Activated T-helper 1 cell treated with anti-CD3 and anti-CD28 coated beads, Interleukin-2, amount 50 U/mL, for 16 hours (primary cell): ENCODE measurements around the gene G3BP2.
A peak's percentile ranks its signal among the peaks of the same experiment; 100 is the strongest.
"Not testable (repeated sequence)": the region's sequence is repeated elsewhere in the genome, so short reads cannot be mapped to it uniquely, and the experiment has no call there.

Experiments used
- DNase-seq, 2 donors: peaks; one replicate each; pipeline ENCODE4 v3.0.0-alpha.2; 2020; ENCODE audit warnings: low read depth in 1 of 2, low spot score in 1 of 2

G3BP2 gene

DNA sequence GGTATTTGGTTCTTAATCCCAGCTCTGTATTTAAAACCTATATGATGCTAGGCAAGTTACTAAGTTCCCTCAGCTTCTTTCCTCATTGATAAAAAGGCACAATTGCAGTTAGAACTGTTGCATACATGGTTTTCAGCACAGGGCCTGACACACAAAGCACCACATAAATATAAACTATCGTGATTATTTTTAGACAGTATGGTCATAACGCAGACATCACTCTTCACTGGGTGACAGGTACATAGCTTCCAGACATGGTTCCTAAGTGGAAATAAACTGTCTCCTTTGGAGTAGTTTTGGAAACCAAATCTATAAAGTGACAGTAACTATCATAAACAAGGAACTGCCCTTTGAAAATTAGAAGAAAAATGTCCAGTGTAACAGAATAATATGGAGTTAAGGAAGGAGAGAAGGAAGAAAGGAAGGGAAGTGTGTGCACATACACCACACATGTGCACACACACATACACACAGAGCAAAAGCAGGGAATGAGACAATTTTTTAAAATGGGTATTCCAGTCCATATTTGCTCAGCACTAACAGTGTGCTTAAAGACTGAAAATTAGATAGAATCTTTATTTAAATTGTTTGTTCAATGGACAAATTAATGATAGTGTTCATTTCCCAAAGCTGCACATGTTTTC lies 12.5 kb upstream of the G3BP2 start:
- no peak for DNase-seq

DNA sequence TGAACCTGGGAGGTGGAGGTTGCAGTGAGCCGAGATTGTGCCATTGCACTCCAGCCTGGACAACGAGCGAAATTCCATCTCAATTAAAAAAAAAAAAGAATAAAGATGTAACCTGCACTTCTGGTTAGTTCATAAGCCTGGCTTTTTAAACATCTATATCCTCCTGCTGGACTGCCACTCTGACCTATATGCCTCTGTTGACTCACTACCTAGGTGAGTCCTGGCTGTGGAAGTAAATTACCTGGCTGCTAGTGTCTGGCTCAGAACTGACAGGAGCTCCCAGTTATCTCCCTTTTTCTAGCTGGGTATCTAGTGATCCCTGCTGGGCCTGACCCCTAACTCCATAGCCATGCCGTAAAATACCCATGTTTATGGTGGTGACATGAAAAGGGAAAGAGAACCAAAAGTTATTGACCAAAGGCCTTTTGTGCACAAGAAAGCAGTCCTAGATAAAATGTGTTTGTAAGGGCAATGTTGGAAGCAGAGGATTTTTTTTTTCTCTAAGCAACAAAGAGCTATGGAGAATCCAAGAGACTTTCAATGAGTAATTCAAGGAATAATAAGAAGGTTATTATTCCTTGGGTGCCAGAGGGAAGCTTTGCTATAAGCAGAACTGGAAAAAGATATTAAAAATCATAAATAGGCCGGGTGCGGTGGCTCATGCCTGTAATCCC lies 10.4 kb upstream of the G3BP2 start:
- no peak for DNase-seq

GRCh38 chr4:75679876-75680575 lies 6.8 kb upstream of the G3BP2 start:
- DNase-seq: no peak

DNA sequence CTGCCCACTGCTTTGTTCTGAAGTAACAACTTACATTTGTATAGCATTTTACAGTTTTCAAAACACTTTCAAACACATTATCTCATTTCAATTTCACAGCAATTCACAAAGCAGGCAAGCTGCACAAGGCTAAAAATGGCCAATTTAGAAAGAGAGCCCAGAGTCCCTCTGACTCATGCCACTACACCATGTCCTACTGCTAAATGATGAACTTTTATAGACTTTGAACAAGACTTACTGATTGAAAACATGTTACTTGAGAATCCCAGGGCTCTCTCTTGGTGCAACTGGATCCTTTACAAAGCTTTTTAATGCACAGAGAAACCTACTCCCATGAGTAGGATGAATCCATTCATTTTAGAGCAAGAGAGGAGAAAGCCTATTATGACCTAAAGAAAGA lies 5.8 kb upstream of the G3BP2 start:
- no peak for DNase-seq

DNA sequence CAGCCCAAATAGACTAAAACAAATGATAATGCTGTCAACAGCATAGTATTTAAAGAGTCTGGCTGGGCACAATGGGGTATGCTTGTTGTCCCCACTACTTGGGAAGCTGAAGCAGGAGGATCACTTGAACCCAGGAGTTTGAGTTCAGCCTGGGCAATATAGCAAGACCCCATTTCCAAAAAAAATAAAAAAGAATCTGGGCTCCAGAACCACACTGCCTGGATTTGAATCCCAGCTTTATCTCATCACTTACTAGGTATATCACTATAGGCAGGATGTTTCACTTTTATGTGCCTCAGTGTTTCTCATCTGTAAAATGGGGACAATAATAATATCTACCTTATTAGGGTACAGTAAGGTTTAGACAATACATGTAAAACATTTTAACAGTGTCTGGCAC lies 5.3 kb upstream of the G3BP2 start:
- no peak for DNase-seq

DNA sequence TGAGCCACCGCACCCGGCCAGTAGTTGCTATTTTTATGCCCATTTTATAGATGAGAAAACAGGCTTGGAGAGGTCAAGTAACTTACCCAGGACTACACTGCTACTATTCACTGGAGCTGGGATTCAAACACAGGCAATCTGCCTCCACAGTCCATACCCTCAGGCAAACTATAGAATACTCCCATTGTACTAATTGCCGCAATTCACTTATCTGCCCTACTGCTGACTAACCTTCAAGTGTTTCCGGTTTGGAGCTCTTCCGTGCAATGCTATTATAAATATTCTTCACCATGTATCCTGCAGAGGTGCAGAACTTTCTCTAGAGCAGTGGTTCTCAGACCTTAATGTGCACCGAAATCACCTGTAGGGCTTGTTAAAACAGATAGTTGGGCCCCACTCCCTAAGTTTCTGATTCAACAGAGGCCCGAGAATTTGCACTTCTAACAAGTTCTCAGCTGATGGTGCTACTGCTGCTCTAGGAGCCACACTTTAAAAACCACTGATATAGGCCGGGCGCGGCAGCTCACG lies 1.9 kb upstream of the G3BP2 start:
- DNase-seq: no peak

DNA sequence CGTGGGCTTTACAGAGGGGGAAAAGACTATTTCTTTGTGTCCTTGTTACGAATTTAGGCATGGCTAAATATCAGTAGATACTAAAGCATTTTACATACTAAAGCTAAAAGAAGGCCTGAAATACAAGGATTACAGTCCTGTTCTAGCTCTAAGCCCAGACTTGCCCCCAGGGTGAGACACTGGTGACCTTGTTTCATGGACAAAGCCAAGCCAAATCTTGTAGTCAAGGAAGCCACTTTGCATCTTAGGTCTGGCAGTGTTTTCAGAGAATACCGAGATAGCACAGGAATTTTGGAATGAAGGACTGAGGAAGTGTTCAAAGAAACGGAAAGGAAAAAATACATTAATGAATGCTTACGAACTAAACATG lies 733 bp upstream of the G3BP2 start:
- DNase-seq: no peak

GRCh38 chr4:75672461-75673026 lies 667 bp downstream of the G3BP2 start:
- DNase-seq: peak; percentile 61 to 65

- no peak for DNase-seq
Observed at GRCh38 chr4:75671802-75672421, 1.3 kb downstream of the G3BP2 start.

DNA sequence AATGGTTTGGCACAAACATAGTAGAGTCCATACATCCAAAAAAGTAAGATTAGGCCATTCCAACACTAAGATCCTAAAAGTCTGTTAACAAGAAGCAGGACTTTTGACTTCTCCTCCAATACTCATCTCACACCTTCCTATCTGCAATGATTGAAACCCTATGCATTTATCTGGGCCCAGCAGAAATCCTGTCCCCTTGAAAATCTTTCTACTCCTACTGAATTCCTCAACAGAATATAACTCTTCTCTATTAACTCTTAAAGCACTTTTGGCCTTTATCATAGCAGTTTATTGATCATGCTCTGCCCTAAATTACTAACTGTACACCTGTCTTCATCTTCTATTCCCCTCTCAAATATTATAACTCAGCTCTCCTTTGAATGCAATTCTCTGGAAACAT lies 4.6 kb downstream of the G3BP2 start:
- no peak for DNase-seq

GRCh38 chr4:75667636-75668035 lies 5.6 kb downstream of the G3BP2 start:
- not testable (repeated sequence) for DNase-seq

DNA sequence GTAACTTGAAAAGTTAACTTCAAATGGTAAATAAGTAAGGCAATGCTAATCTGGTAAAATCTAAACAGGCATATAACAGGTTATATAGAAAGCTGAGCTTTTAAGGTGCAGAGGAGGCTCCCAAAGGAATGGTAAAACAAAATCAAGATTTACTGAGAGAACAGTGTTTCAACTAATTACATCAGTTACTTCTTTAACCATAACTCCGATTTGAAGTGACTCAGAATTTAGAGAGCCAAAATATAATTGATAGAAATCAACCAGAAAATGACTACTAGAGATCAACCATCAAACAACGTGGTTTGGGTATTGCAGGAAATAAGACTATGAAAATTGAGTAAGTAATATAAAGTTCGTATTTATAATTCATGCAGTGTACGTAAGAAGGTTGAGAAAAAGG lies 6.9 kb downstream of the G3BP2 start:
- DNase-seq: no peak

GRCh38 chr4:75664604-75665003 lies 8.6 kb downstream of the G3BP2 start:
- not testable (repeated sequence) for DNase-seq

- no peak for DNase-seq
Observed at GRCh38 chr4:75662626-75663025, 10.6 kb downstream of the G3BP2 start.

DNA sequence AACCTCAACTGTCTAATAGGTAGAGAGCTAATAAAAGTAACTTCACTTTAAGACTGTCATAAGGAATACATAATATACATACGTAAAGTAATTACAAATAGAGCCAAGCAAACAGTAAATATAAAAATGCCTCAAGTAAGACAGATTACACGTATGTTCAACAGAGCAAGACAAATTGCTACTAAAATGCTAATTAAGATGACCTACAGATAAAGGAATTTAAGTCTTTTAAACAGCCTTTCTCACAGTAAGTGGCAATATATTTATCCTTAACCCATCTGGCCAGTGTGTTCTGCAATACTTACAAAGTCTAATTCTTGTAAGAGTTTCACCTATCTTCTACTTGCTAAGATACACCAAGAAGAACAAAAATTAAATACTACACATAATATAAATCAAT lies 12.7 kb downstream of the G3BP2 start:
- DNase-seq: no peak

- DNase-seq: no peak
Observed at GRCh38 chr4:75659512-75660031, 13.6 kb downstream of the G3BP2 start.

- no peak for DNase-seq
Observed at GRCh38 chr4:75658876-75659275, 14.3 kb downstream of the G3BP2 start.

DNA sequence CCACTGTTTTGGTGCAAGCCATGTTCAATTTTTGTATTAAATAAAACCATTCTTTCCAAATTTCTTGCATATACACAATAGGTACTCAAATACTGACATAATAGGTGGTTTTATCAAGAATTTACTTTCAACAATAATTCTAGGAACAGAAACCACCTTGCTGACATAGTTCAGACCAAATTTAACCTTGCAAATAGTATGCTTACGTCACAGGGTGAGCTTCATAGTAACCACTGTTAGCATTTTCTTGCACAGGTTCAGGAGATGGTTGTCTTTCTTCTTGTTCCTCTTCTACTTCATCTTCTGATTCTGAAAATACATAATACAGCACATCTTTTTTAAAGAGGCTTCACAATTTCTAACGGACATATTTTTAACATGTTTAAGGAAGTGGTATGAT lies 17.6 kb downstream of the G3BP2 start:
- DNase-seq: no peak

GRCh38 chr4:75654905-75655304 lies 18.3 kb downstream of the G3BP2 start:
- DNase-seq: no peak

DNA sequence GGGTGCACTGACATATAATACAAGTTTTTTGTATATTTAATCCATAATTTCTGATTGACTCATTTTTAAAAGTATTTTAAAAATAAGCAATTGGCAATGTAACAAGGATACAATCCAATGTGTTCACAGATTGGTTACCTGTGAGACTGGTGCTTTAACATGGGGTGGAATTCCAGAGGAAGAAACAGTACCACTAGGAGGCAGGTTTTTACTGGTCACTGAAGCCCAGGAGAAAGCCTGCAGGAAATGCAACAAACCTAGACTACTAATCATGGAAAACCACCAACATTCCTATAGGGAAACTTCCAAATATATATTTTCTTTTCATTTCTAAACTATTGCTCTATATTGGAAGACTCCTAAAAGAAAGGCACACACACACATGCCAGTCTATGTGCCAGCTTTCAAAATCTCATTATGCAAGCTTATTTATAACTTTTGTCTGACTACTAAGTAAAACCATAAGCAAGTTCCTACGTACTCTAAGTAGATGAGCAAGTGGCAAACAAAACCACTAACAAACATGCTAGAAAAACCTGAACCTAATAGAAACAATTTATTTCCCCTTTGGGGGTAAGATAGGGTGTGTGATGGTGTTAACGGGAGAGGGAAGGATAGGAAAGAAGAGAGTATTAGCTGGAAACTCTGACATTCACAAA lies 19.2 kb downstream of the G3BP2 start:
- no peak for DNase-seq

GRCh38 chr4:75644095-75644494 lies 29.1 kb downstream of the G3BP2 start:
- no peak for DNase-seq
